KOPT-K1 (cell line): Measurements from ENCODE around the gene PTGFRN.
"Not testable (repeated sequence)": the region's sequence is repeated elsewhere in the genome, so short reads cannot be mapped to it uniquely, and the experiment has no call there.

Experiments
- H3K27ac ChIP-seq: fragments of 200-600 bp; sonication (generic); 2 replicates; pipeline ENCODE4 v1.5.1; 2016; ENCODE audit warnings: antibody characterized with exemption, mild to moderate bottlenecking, low read depth, low read length; ENCODE audit not compliant: poor library complexity, severe bottlenecking
- H3K36me3 ChIP-seq: fragments of 200-600 bp; sonication (generic); 2 replicates; pipeline ENCODE4 v1.5.1; 2017; ENCODE audit warnings: antibody characterized with exemption, mild to moderate bottlenecking, low read length, moderate library complexity; ENCODE audit not compliant: insufficient read depth
- H3K9me3 ChIP-seq: fragments of 200-600 bp; sonication (generic); 2 replicates; pipeline ENCODE4 v1.5.1; 2017; ENCODE audit warnings: antibody characterized with exemption, low read length, mild to moderate bottlenecking; ENCODE audit not compliant: insufficient read depth, poor library complexity, severe bottlenecking

The PTGFRN gene

DNA sequence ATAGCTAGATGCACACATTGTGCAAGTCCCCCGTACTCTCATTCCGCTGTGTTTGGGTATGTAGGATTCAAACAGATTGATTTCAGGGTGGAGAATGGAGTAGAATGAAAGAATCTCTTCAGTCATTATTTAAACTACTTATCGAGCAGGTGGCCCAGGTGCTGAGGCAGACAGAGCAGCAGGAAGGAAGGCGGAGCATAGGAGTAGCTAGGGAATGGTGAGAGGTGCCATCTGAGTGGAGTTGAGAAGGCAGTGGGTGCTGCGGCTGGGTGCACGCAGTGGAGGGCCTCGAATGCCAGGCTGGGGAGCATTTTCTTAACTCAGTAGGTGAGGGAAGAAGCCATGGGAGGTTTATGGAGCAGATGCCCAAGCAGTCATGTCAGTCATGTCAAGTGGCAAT lies 46.7 kb downstream of the PTGFRN start:
- Histone ChIP-seq H3K36me3 (no peaks in the 10 kb centered on the region), H3K9me3 (no peaks in the 10 kb centered on the region), H3K27ac (no peak overlapping the region)

DNA sequence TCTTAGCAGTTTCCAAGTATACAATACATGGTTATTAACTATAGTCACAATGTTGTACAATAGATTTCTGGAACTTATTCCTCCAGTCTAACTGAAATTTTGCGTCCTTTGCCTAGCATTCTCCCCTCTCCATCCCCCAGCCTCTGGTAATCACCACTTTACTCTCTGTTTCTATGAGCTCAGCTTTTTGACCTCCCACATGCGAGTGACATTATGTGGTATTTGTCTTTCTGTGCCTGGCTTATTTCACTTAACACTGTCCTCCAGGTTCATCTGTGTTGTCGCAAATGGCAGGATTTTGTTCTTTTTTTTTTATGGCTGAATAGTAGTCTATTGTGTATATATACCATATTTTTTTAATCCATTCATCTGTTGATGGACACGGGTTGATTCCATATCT lies 47.9 kb downstream of the PTGFRN start:
- Histone ChIP-seq H3K27ac (no peak overlapping the region), H3K36me3 (no peaks in the 10 kb centered on the region), H3K9me3 (no peaks in the 10 kb centered on the region)

DNA sequence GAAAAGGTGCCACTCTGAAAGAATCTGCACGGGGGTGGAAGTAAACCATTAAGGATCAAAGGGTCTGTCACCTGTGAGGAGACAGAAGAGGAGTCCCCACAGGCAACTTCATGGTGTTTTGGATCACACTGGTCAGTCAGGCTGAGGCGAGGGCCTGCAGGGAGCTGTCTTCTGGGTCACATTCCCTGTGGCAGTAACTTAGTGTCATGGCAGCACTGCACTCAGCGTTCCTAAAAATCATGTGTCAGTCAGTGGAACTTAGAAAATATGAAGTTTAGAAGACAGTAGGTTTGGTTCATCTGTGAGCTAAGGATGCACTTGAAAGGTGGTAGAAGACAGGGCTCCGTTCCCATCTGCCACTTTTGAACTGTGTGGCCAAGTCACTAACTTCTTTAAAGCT lies 48.4 kb downstream of the PTGFRN start:
- H3K9me3 ChIP-seq = no peaks in the 10 kb centered on the region
- no peaks in the 10 kb centered on the region for H3K36me3 ChIP-seq
- H3K27ac ChIP-seq = no peak overlapping the region

- H3K9me3 ChIP-seq = no peaks in the 10 kb centered on the region
- H3K27ac ChIP-seq = no peak overlapping the region
- no peaks in the 10 kb centered on the region for H3K36me3 ChIP-seq
Observed at GRCh38 chr1:116958977-116959376, 49.3 kb downstream of the PTGFRN start.

- H3K9me3 ChIP-seq = no peaks in the 10 kb centered on the region
- no peaks in the 10 kb centered on the region for H3K36me3 ChIP-seq
- H3K27ac ChIP-seq = no peak overlapping the region
Observed at GRCh38 chr1:116961606-116962005, 51.9 kb downstream of the PTGFRN start.

DNA sequence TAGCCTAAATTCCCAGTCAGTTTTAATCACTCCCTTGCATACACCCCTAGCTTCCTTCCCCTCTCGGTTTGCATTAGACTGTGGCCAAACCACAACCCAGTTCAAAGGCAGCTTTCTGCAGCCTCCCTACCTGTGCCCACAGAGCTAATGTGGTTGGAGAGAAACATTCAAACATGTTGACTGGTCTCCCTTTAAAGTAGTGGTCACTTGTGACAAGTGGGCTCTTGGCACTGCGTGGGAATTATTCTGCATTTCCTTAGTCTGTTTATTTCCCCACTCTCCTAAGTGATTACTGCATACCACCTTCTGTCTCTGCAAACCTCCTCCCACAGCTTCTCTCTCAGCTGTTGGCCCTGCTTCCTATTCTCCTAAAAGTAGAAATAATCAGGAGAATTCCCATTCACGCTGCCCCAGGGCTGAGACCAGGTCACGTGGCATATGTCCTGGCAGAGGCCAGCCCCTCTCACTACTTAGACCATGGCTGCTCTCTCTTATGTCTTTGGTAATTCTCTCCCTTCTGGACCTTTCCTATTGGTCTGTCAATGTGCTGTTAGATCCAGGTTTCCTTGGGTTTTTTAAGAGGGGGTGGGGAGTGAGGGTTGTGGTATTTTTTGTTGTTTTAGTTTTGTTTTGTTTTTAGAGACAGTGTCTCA lies 53.4 kb downstream of the PTGFRN start:
- H3K36me3 ChIP-seq = no peaks in the 10 kb centered on the region
- H3K27ac ChIP-seq = no peak overlapping the region
- no peaks in the 10 kb centered on the region for H3K9me3 ChIP-seq

DNA sequence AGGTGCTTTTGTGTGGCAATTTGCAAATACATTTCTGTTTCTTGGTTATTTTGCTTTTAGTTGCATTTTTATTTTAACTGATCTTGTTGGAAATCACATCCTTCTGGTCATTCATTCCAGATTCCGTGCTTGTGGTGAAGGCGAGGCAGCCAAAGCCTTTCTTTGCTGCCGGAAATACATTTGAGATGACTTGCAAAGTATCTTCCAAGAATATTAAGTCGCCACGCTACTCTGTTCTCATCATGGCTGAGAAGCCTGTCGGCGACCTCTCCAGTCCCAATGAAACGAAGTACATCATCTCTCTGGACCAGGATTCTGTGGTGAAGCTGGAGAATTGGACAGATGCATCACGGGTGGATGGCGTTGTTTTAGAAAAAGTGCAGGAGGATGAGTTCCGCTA lies 57.1 kb downstream of the PTGFRN start:
- no peaks in the 10 kb centered on the region for H3K9me3 ChIP-seq
- no peaks in the 10 kb centered on the region for H3K36me3 ChIP-seq
- no peak overlapping the region for H3K27ac ChIP-seq

DNA sequence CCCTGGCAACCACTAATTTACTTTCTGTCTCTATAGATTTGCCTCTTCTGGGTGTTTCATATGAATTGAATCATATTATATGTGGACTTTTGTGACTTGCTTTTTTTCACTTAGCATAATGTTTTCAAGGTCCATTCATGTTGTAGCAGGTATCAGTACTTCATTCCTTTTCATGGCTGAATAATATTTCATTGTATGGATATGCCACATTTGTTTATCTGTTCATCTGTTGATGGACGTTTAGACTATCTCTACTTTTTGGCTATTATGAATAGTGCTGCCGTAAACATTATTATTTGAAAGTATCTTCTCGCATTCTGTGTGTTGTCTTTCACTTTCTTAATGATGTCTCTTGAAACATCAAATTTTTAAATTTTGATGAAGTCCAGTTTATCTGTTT lies 59.0 kb downstream of the PTGFRN start:
- H3K36me3 ChIP-seq = no peaks in the 10 kb centered on the region
- H3K27ac ChIP-seq = no peak overlapping the region
- H3K9me3 ChIP-seq = no peaks in the 10 kb centered on the region

GRCh38 chr1:116971258-116971860 lies 61.6 kb downstream of the PTGFRN start:
- H3K9me3 ChIP-seq = no peaks in the 10 kb centered on the region
- H3K36me3 ChIP-seq = no peaks in the 10 kb centered on the region
- H3K27ac ChIP-seq = no peak overlapping the region

- no peak overlapping the region for H3K27ac ChIP-seq
- H3K36me3 ChIP-seq = no peaks in the 10 kb centered on the region
- no peaks in the 10 kb centered on the region for H3K9me3 ChIP-seq
Observed at GRCh38 chr1:116971965-116972673, 62.4 kb downstream of the PTGFRN start.

DNA sequence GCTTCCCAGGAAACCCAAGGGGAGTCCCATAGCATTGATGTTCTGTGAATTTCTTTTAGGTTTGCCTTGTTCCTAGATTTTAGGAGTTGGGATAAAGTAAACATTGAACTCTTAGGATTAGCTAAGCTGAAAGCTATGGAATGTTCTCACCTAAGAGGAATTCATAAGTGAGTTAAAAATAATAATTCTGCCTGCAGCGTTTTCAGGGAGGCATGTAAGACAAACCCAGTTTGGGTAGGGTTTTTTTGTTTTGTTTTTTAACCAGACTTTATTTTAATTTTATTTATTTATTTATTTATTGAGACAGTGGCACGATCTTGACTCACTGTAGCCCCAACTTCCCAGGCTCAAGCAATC lies 62.9 kb downstream of the PTGFRN start:
- Histone ChIP-seq H3K27ac (no peak overlapping the region), H3K9me3 (no peaks in the 10 kb centered on the region), H3K36me3 (no peaks in the 10 kb centered on the region)

- H3K27ac ChIP-seq, H3K36me3 ChIP-seq, H3K9me3 ChIP-seq: not testable (repeated sequence)
Observed at GRCh38 chr1:116980309-116980708, 70.6 kb downstream of the PTGFRN start.

DNA sequence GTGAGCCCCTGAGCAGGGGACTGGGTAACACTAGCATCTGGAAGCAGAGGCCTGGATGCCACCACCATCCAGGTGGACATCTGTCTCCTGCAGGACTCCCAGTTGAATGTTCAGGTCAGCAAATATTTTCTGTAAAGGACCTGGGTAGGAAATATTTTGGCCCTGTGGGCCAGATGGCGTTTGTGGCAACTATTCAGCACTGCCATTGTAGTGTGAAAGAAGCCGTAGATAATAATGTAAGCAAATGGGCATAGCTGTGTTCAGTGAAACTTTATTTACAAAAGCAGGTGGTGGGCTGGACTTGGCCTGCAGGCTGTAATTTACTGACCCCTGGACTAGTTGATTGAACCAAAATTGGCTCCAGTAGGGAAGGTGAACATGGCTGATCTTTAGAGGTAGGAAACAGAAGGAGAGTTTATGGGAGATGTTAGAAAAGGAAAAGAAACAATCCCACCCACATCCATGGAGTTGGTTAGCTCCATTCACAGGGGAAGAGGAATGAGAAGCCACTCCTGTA lies 71.9 kb downstream of the PTGFRN start:
- H3K27ac ChIP-seq = no peak overlapping the region
- no peaks in the 10 kb centered on the region for H3K9me3 ChIP-seq
- no peaks in the 10 kb centered on the region for H3K36me3 ChIP-seq

- H3K27ac ChIP-seq = no peak overlapping the region
- no peaks in the 10 kb centered on the region for H3K36me3 ChIP-seq
- no peaks in the 10 kb centered on the region for H3K9me3 ChIP-seq
Observed at GRCh38 chr1:116982319-116983004, 72.7 kb downstream of the PTGFRN start.

DNA sequence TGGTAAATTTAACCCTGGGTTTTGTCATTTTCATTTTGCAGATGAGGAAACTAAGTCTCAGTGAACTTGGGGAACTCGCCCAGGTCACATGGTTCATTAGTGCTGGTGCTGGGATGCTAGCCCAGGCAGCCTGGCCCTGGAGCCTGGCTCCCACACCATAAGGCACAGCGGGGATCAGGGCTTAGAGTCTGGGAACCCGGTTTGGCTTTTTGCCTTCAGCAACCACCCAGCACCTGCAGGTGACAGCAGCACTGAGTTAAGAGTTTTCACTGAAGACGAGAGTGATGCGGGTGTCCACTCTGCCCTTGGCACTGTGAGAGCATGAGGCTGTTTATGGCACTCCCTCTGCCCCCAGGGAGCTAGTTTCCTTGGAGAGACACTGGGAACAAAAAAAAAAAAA lies 73.4 kb downstream of the PTGFRN start:
- no peaks in the 10 kb centered on the region for H3K36me3 ChIP-seq
- H3K27ac ChIP-seq = no peak overlapping the region
- H3K9me3 ChIP-seq = no peaks in the 10 kb centered on the region
